Activated B cell treated with CpG ODN at 0.5 μM for 24 hours (primary cell): Measurements from ENCODE around the gene JTB. TPM values are rescaled to one million over a fixed set of nuclear protein-coding genes. Genes with fewer than 3 reads are reported as not detected.

Experiments
- ATAC-seq: fragments of 200-7000 bp; cut with Tn5 transposase; one replicate; pipeline ENCODE4 v1.10.0; 2021; ENCODE audit warnings: low read depth, mild to moderate bottlenecking, moderate library complexity
- CTCF ChIA-PET: fragments of 350-600 bp; sonication (Branson Sonifier 250); formaldehyde crosslinking; loops from one replicate; lab custom pipeline; 2021; ENCODE audit warnings: antibody characterized with exemption; lab: Charles Lee
- POLR2A ChIA-PET: fragments of 350-600 bp; sonication (Branson Sonifier 250); formaldehyde crosslinking; loops from one replicate; lab custom pipeline; 2021; ENCODE audit warnings: antibody characterized with exemption; lab: Charles Lee
- DNase-seq: peaks from one replicate; pipeline ENCODE4 v3.0.0; 2022
- H3K27ac Mint-ChIP-seq: one replicate; pipeline ENCODE4 v1.8.0; 2020; ENCODE audit warnings: mixed read lengths
- H3K27me3 Mint-ChIP-seq: one replicate; pipeline ENCODE4 v1.8.0; 2021; ENCODE audit warnings: mixed read lengths
- H3K36me3 Mint-ChIP-seq: one replicate; pipeline ENCODE4 v1.8.0; 2021; ENCODE audit warnings: low read depth, mixed read lengths
- H3K4me1 Mint-ChIP-seq: one replicate; pipeline ENCODE4 v1.8.0; 2021; ENCODE audit warnings: mixed read lengths
- H3K4me3 Mint-ChIP-seq: one replicate; pipeline ENCODE4 v1.8.0; 2020; ENCODE audit warnings: mild to moderate bottlenecking, mixed read lengths
- H3K9me3 Mint-ChIP-seq: one replicate; pipeline ENCODE4 v1.8.0; 2020; ENCODE audit warnings: mixed read lengths
- CTCF ChIP-seq: fragments of 200-600 bp; IDR thresholded peaks from one replicate; pipeline ENCODE4 v1.8.0; 2022; ENCODE audit warnings: antibody characterized with exemption, mild to moderate bottlenecking
- intact Hi-C: fragments of 100-400 bp; cut with micrococcal nuclease; formaldehyde crosslinking; loops from one replicate; pipeline ENCODE4 v1.15.1; 2024
- total RNA-seq: library from RNA; stranded (reverse); gene quantifications from 2 replicates; pipeline ENCODE4 v1.2.3, GENCODE V29; 2022

The JTB gene
- total RNA-seq, 1 donor from 2014 or later: 137 TPM

GRCh38 chr1:153968972-153969371, 8.5 kb downstream of the JTB start:
- no peaks in the 10 kb centered on the region for H3K9me3 Mint-ChIP-seq
- peaks cover 49% of the 10 kb centered on the region for H3K4me1 Mint-ChIP-seq

DNA sequence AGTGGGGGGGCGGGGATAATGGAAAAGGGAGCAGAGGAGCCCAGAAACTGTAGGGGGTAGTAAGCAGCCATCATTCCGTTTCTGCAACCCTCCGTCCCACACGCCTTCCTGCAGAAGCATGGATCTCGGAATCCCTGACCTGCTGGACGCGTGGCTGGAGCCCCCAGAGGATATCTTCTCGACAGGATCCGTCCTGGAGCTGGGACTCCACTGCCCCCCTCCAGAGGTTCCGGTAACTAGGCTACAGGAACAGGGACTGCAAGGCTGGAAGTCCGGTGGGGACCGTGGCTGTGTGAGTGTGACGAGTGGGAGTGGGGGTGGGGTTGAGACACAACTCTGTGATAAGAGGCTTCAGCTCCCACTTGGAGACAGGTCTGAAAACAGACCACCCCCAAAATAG, 9.1 kb downstream of the JTB start:
- peaks cover 29% of the 10 kb centered on the region for H3K36me3 Mint-ChIP-seq
- H3K9me3 Mint-ChIP-seq: no peaks in the 10 kb centered on the region
- peak overlapping the region; percentile 97 for H3K27ac Mint-ChIP-seq
- TF ChIP-seq CTCF: no peak
- peak overlapping the region; percentile 96 for H3K4me3 Mint-ChIP-seq
- ChIA-PET CTCF (interaction anchor here (0.9 to 4.1 kb wide), 7 partner anchors 8 to 72 kb away, joined by 3 to 28 read pairs (median 14); partner anchors contain the start of genes CRTC2, DENND4B, JTB and RAB13), POLR2A (interaction anchor here (0.5 to 8.2 kb wide), 12 partner anchors 9 to 640 kb away, joined by 3 to 230 read pairs (median 37); partner anchors contain the start of genes CHTOP, CRTC2, DENND4B and GATAD2B)
- H3K4me1 Mint-ChIP-seq: peaks cover 53% of the 10 kb centered on the region
- H3K27me3 Mint-ChIP-seq: no peaks in the 10 kb centered on the region
- no peak for ATAC-seq
- intact Hi-C loops: no loop called here
- no peak for DNase-seq

More at GRCh38 chr1:153968972-153969371, 8.5 kb downstream of the JTB start:
- CTCF ChIA-PET: interaction anchor here (3.5 to 4.1 kb wide), 2 partner anchors 17 to 23 kb away, joined by 26 to 28 read pairs; partner anchors contain the start of genes DENND4B and RAB13
- no peak for ATAC-seq
- H3K36me3 Mint-ChIP-seq: peaks cover 30% of the 10 kb centered on the region
- peak overlapping the region; percentile 96 for H3K4me3 Mint-ChIP-seq
- H3K27ac Mint-ChIP-seq: no peak overlapping the region
- no peak for TF ChIP-seq CTCF
- intact Hi-C loops: no loop called here
- H3K27me3 Mint-ChIP-seq: no peaks in the 10 kb centered on the region
- POLR2A ChIA-PET: interaction anchor here (0.5 to 8.2 kb wide), 8 partner anchors 9 to 639 kb away, joined by 4 to 230 read pairs (median 44); partner anchors contain the start of genes CRTC2, DENND4B, JTB and RAB13
- DNase-seq: no peak

DNA sequence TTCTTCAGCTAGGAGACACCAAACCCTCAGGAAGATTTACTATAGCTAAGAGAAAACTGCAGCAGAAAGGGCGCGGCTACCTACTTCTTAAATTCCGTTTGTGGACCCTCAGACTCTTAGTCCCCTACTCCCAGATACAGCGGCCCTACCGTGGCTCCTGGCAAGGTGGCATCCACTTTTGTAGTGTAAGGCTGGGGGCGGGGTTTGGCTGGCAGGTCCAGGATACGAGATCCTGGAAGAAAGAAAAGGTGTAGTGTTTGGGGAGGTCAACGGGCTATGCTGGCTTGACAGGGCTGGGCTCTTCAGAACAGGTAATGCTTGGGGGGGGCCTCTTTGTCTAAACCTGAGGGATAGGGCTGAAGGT, 9.5 kb downstream of the JTB start:
- peak overlapping the region; percentile 97 for H3K27ac Mint-ChIP-seq
- peak overlapping the region; percentile 96 for H3K4me3 Mint-ChIP-seq
- peaks cover 29% of the 10 kb centered on the region for H3K36me3 Mint-ChIP-seq
- H3K9me3 Mint-ChIP-seq: no peaks in the 10 kb centered on the region
- peaks cover 56% of the 10 kb centered on the region for H3K4me1 Mint-ChIP-seq
- TF ChIP-seq CTCF: no peak
- intact Hi-C loops: loop anchor here (1.0 kb wide), 5 partner anchors 9 to 45 kb away; partner anchors contain the start of genes CRTC2, DENND4B and JTB
- ChIA-PET POLR2A (interaction anchor here (0.5 to 8.2 kb wide), 21 partner anchors 10 to 1508 kb away, joined by 3 to 230 read pairs (median 8); partner anchors contain the start of genes CHTOP, CRTC2, DENND4B and GATAD2B), CTCF (interaction anchor here (0.6 to 4.1 kb wide), 10 partner anchors 9 to 291 kb away, joined by 3 to 28 read pairs (median 6); partner anchors contain the start of genes CRTC2, DENND4B, JTB and RAB13)
- DNase-seq (no peak), ATAC-seq (no peak)
- no peaks in the 10 kb centered on the region for H3K27me3 Mint-ChIP-seq

DNA sequence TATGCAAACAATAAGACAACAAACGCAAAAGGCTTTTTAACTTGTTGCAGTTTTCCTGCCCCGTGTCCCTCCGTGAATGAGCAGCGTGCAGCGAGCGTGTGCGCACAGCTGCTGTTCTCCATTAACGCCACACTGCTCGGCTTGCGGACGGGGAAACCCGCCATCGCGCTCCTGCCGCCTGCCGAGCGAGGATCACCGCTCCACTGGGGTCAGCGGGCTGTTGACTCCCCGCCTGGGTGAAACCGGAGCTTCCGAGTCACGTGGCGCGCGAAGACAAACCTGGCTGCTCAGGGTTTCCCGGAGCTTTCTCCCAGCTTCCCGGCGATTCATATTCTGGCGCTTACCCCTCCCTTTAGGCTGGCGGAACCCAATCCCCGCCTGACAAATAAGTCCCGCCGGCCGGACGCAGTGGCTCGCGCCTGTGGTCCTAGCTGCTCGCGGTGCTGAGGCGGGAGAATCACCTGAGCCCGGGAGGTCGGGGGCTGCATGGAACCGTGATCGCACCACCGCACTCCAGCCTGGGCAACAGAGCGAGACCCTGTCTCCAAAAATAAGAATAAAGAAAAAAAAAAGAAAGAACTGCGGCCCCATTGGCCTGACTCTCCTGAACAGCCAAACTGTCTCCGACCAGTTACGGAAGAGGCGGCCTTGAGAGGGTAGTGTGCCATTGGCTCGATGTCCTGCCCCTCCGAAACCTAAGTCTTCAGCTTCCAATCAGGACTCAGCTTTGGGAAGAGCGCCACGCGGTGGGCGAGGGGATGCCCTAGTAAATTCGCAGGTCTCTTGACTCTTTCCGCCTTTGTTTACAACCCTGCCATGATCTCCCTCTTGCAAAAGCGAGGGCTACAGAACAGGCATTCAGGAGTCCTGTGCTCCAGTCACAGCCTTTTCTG, 10.1 kb downstream of the JTB start, which contains the start of gene CREB3L4:
Gene CREB3L4, plus strand, starts transcription at position 796 of the 893 bp plus-strand sequence. CDS start 624 bp downstream, outside the sequence.
- peaks cover 62% of the 10 kb centered on the region for H3K4me1 Mint-ChIP-seq
- POLR2A ChIA-PET: interaction anchor here (0.5 to 8.2 kb wide), 26 partner anchors 10 to 1507 kb away, joined by 3 to 230 read pairs (median 7); partner anchors contain the start of genes CHTOP, CRTC2, DENND4B and GATAD2B
- peak within 1 kb of the TSS; percentile 97 for H3K27ac Mint-ChIP-seq
- intact Hi-C loops: loop anchor here (1.0 kb wide), 5 partner anchors 9 to 44 kb away; partner anchors contain the start of genes CRTC2, DENND4B and JTB
- H3K27me3 Mint-ChIP-seq: no peaks in the 10 kb centered on the region
- peak; percentile 85 for ATAC-seq
- CTCF ChIA-PET: interaction anchor here (0.6 to 4.1 kb wide), 11 partner anchors 9 to 290 kb away, joined by 3 to 28 read pairs (median 6); partner anchors contain the start of genes CRTC2, DENND4B, JTB and RAB13
- peaks cover 25% of the 10 kb centered on the region for H3K36me3 Mint-ChIP-seq
- peak within 1 kb of the TSS; percentile 96 for H3K4me3 Mint-ChIP-seq
- TF ChIP-seq CTCF: no peak
- peak; percentile 72 for DNase-seq
- no peaks in the 10 kb centered on the region for H3K9me3 Mint-ChIP-seq
